SK-N-SH (cell line): ENCODE data around the gene ALOX5AP. TPM values are rescaled to one million over a fixed set of nuclear protein-coding genes. Genes with fewer than 3 reads are reported as not detected.

ENCODE experiments used
- CTCF ChIA-PET: fragments of 300-600, 350-600 bp; formaldehyde crosslinking; extraction: SDS; loops from one replicate; lab custom pipeline; 2021; lab: Yijun Ruan, JAX
- POLR2A ChIA-PET: fragments of 350-600 bp; sonication (Branson Sonifier 250); formaldehyde crosslinking; extraction: SDS; loops from one replicate; lab custom pipeline; 2020; ENCODE audit warnings: antibody characterized with exemption, inconsistent platforms; lab: Yijun Ruan, JAX
- DNase-seq: peaks from one replicate; pipeline ENCODE4 v3.0.0; 2012
- H2AFZ ChIP-seq: fragments of 200-600 bp; sonication (generic); 2 replicates; pipeline ENCODE4 v1.8.1; 2016; ENCODE audit warnings: antibody characterized with exemption, mild to moderate bottlenecking, low read depth
- H3F3A ChIP-seq: fragments of 200-600 bp; sonication (generic); replicated peaks from 2 replicates; pipeline ENCODE3; 2016; ENCODE audit warnings: antibody characterized with exemption, mild to moderate bottlenecking; ENCODE audit not compliant: insufficient read depth
- H3K27ac ChIP-seq, 2 experiments: fragments of 200-500 bp in 1 of 2; fragments of 200-600 bp in 1 of 2; sonication (Bioruptor generic) in 1 of 2; sonication (generic), shearing (Covaris generic) in 1 of 2; 2 replicates each; pipeline versions ENCODE4 v1.5.1 to v1.6.1; 2014 to 2016; ENCODE audit warnings: low read depth in 2 of 2, inconsistent platforms in 1 of 2, low read length in 1 of 2, mild to moderate bottlenecking in 1 of 2, mixed read lengths in 1 of 2
- H3K27me3 ChIP-seq: fragments of 200-600 bp; sonication (generic), shearing (Covaris generic); 2 replicates; pipeline ENCODE4 v1.6.1; 2016; ENCODE audit warnings: mixed run types; ENCODE audit not compliant: insufficient read depth
- H3K36me3 ChIP-seq, 2 experiments: fragments of 200-500 bp in 1 of 2; fragments of 200-600 bp in 1 of 2; sonication (Bioruptor generic) in 1 of 2; sonication (generic) in 1 of 2; replicated peaks in 1 of 2; 2 replicates each; pipeline versions ENCODE3 to v1.5.1; 2014 to 2016; ENCODE audit warnings: low read length in 1 of 2, mild to moderate bottlenecking in 1 of 2; ENCODE audit not compliant: insufficient read depth in 2 of 2, control insufficient read depth in 1 of 2
- H3K4me1 ChIP-seq, 2 experiments: fragments of 200-500 bp in 1 of 2; fragments of 200-600 bp in 1 of 2; sonication (Bioruptor generic) in 1 of 2; sonication (generic), shearing (Covaris generic) in 1 of 2; 2 replicates each; pipeline versions ENCODE4 v1.5.1 to v1.6.1; 2014 to 2016; ENCODE audit warnings: low read depth in 1 of 2, low read length in 1 of 2, mixed run types in 1 of 2; ENCODE audit not compliant: insufficient read depth in 2 of 2, control insufficient read depth in 1 of 2
- H3K4me2 ChIP-seq: fragments of 200-600 bp; sonication (generic), shearing (Covaris generic); 2 replicates; pipeline ENCODE4 v1.6.1; 2017; ENCODE audit warnings: mixed run types
- H3K4me3 ChIP-seq, 2 experiments: fragments of 200-500 bp in 1 of 2; fragments of 200-600 bp in 1 of 2; sonication (Bioruptor generic) in 1 of 2; sonication (generic), shearing (Covaris generic) in 1 of 2; 2 replicates each; pipeline versions ENCODE4 v1.5.1 to v1.8.1; 2014 to 2016; ENCODE audit warnings: low read depth in 2 of 2, inconsistent platforms in 1 of 2, low read length in 1 of 2, mild to moderate bottlenecking in 1 of 2, mixed read lengths in 1 of 2, moderate library complexity in 1 of 2
- H3K79me2 ChIP-seq: fragments of 200-600 bp; sonication (generic); 2 replicates; pipeline ENCODE4 v1.8.1; 2017; ENCODE audit warnings: mild to moderate bottlenecking; ENCODE audit not compliant: insufficient read depth
- H3K9ac ChIP-seq: fragments of 200-600 bp; sonication (generic); 2 replicates; pipeline ENCODE4 v1.6.1; 2017; ENCODE audit warnings: mixed run types
- H3K9me2 ChIP-seq: fragments of 200-600 bp; sonication (generic); 2 replicates; pipeline ENCODE4 v1.6.1; 2017; ENCODE audit warnings: mixed run types
- H3K9me3 ChIP-seq: fragments of 200-600 bp; sonication (generic); 2 replicates; pipeline ENCODE4 v1.6.1; 2017; ENCODE audit warnings: mixed run types, mild to moderate bottlenecking, moderate library complexity
- H4K20me1 ChIP-seq: fragments of 200-600 bp; sonication (generic); 2 replicates; pipeline ENCODE4 v1.6.1; 2017; ENCODE audit warnings: mild to moderate bottlenecking, mixed run types; ENCODE audit not compliant: insufficient read depth
- CHD2 ChIP-seq: fragments of 150-350 bp; IDR thresholded peaks from 2 replicates; pipeline ENCODE4 v1.6.1; 2018; ENCODE audit warnings: low read length; ENCODE audit not compliant: partially characterized antibody
- ELF1 ChIP-seq: IDR thresholded peaks from 2 replicates; pipeline ENCODE4 v1.4.0; 2012
- EP300 ChIP-seq, 2 experiments: IDR thresholded peaks; 2 replicates each; pipeline versions ENCODE4 v1.4.0 to v1.6.1; 2012; ENCODE audit warnings: borderline replicate concordance in 1 of 2, low read depth in 1 of 2, low read length in 1 of 2
- FOSL2 ChIP-seq: IDR thresholded peaks from 2 replicates; pipeline ENCODE4 v1.4.0; 2012; ENCODE audit warnings: low read depth, mild to moderate bottlenecking, moderate library complexity, borderline replicate concordance
- FOXJ3 ChIP-seq: sonication (generic); formaldehyde crosslinking; IDR thresholded peaks from 2 replicates; pipeline ENCODE4 v1.5.1; 2020; ENCODE audit warnings: mild to moderate bottlenecking, missing genetic modification reagents
- NFIC ChIP-seq: IDR thresholded peaks from 2 replicates; pipeline ENCODE4 v1.4.0; 2012; ENCODE audit warnings: borderline replicate concordance
- NRF1 ChIP-seq: IDR thresholded peaks from 2 replicates; pipeline ENCODE4 v1.6.1; 2012; ENCODE audit warnings: low read depth, mild to moderate bottlenecking, low read length
- RCOR1 ChIP-seq: fragments of 150-350 bp; IDR thresholded peaks from 2 replicates; pipeline ENCODE4 v1.6.1; 2017; ENCODE audit warnings: antibody characterized with exemption, low read length
- TAF1 ChIP-seq: IDR thresholded peaks from 2 replicates; pipeline ENCODE4 v1.6.1; 2012; ENCODE audit warnings: low read depth, mild to moderate bottlenecking, low read length, moderate library complexity, borderline replicate concordance
- TCF12 ChIP-seq: IDR thresholded peaks from 2 replicates; pipeline ENCODE4 v1.4.0; 2012
- YY1 ChIP-seq: IDR thresholded peaks from 2 replicates; pipeline ENCODE4 v1.4.0; 2012; ENCODE audit warnings: low read depth, mild to moderate bottlenecking
- WGBS: methylation state at CpG from one replicate; pipeline ENCODE4 v1.1.6; 2017; ENCODE audit warnings: low lambda C conversion rate; 5-methylcytosine and 5-hydroxymethylcytosine counted together
- polyA plus RNA-seq, 3 experiments: library from polyadenylated mRNA; depleted of rRNA; stranded (reverse); fragments of >200 nt; gene quantifications; 2 replicates each; pipeline ENCODE4 v1.2.3, GENCODE V29; 2012
- TF ChIP-seq, protein P1 (sequence below): IDR thresholded peaks from 2 replicates; pipeline ENCODE4 v1.4.0; 2012; ENCODE audit warnings: low read depth
- TF ChIP-seq, protein P2 (sequence below): fragments of 150-350 bp; IDR thresholded peaks from 2 replicates; pipeline ENCODE4 v1.6.1; 2017; ENCODE audit warnings: antibody characterized with exemption, low read length, low read depth, borderline replicate concordance
- TF ChIP-seq, protein P3 (sequence below): IDR thresholded peaks from 2 replicates; pipeline ENCODE4 v1.4.0; 2012; ENCODE audit warnings: low read depth, borderline replicate concordance
- TF ChIP-seq, protein P4 (sequence below): fragments of 200-600 bp; sonication (generic); IDR thresholded peaks from 2 replicates; pipeline ENCODE4 v1.6.1; 2017; ENCODE audit warnings: antibody characterized with exemption, mild to moderate bottlenecking, moderate library complexity

The ALOX5AP gene
- polyA plus RNA-seq, 1 of the 3 experiments (the other 2 are of a cell fraction), result 1.3 TPM

DNA sequence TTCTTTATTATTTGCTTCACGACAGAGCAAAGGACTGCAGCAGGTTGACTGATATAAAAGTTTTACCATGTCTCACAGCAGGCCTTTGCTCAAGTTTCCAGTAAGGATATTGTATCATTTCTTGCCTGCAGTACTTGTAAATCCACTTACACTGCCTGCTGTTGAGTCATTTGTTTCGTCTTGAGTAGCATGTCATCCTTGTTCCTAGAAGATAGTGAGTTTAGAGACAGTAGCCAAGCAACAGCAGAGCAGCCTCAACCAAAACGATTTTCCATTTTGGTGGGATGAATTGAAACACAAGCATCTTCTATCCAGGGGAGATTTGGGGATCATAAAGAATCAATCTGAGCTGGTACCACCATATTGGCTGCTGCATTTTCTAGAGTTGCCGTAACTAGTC, 24.0 kb upstream of the ALOX5AP start:
- Histone ChIP-seq H2AFZ (no peak overlapping the region), H3K79me2 (no peaks in the 10 kb centered on the region), H3K4me2 (no peak overlapping the region), H3K9ac (no peak overlapping the region), H3K9me3 (no peaks in the 10 kb centered on the region), H3K4me3 (no peak overlapping the region), H3K27me3 (no peaks in the 10 kb centered on the region), H3K9me2 (no peaks in the 10 kb centered on the region), H4K20me1 (no peaks in the 10 kb centered on the region), H3K36me3 (no peaks in the 10 kb centered on the region), H3K27ac (no peak overlapping the region), H3K4me1 (0 out of 4 replicates have a peak, but pooled peaks cover 0 to 11% of the 10 kb centered on the region in 2 experiments), H3F3A (peaks cover 6% of the 10 kb centered on the region)
- DNase-seq, result no peak
- POLR2A ChIA-PET, result no interaction called here
- CTCF ChIA-PET, result no interaction called here
- TF ChIP-seq TAF1 (no peak), CHD2 (no peak), NRF1 (no peak), FOXJ3 (CRISPR knock-in tag) (no peak), YY1 (no peak), ELF1 (no peak)
- TF ChIP-seq, protein P1, sequence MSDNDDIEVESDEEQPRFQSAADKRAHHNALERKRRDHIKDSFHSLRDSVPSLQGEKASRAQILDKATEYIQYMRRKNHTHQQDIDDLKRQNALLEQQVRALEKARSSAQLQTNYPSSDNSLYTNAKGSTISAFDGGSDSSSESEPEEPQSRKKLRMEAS, result no peak
- TF ChIP-seq, protein P2, sequence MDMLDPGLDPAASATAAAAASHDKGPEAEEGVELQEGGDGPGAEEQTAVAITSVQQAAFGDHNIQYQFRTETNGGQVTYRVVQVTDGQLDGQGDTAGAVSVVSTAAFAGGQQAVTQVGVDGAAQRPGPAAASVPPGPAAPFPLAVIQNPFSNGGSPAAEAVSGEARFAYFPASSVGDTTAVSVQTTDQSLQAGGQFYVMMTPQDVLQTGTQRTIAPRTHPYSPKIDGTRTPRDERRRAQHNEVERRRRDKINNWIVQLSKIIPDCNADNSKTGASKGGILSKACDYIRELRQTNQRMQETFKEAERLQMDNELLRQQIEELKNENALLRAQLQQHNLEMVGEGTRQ, result no peak
- WGBS, result 82% methylated on average over 4 of the region's 4 CpGs

DNA sequence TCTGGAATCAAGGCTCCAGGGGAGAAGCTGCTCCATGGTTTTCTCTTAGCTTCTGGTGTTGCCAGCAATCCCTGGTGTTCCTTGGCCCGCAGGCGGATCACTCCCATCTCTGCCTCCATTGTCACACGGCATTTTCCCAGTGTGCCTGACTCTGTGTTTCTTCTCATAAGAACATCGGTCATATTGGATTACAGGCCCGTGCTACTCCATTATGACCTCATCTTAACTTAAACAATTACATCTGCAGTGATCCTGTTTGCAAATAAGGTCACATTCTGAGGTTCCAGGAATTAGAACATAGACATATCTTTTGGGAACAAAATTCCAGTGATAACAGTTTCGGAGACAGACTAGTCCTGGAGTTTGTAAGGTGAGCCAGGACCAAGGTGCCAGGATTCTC, 23.5 kb upstream of the ALOX5AP start:
- POLR2A ChIA-PET, result no interaction called here
- Histone ChIP-seq H3K9me2 (no peaks in the 10 kb centered on the region), H3K4me3 (no peak overlapping the region), H3K27ac (no peak overlapping the region), H3K9ac (no peak overlapping the region), H3K36me3 (no peaks in the 10 kb centered on the region), H3F3A (peaks cover 6% of the 10 kb centered on the region), H3K4me2 (no peak overlapping the region), H4K20me1 (no peaks in the 10 kb centered on the region), H3K79me2 (no peaks in the 10 kb centered on the region), H3K4me1 (0 out of 4 replicates have a peak, but pooled peaks cover 0 to 11% of the 10 kb centered on the region in 2 experiments), H3K27me3 (no peaks in the 10 kb centered on the region), H3K9me3 (no peaks in the 10 kb centered on the region), H2AFZ (no peak overlapping the region)
- no peak for DNase-seq
- TF ChIP-seq, protein P3, sequence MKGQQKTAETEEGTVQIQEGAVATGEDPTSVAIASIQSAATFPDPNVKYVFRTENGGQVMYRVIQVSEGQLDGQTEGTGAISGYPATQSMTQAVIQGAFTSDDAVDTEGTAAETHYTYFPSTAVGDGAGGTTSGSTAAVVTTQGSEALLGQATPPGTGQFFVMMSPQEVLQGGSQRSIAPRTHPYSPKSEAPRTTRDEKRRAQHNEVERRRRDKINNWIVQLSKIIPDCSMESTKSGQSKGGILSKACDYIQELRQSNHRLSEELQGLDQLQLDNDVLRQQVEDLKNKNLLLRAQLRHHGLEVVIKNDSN, result no peak
- TF ChIP-seq TAF1, result no peak
- no peak for TF ChIP-seq NRF1
- TF ChIP-seq, protein P1, result no peak
- no peak for TF ChIP-seq NFIC
- no peak for TF ChIP-seq TCF12
- no peak for TF ChIP-seq ELF1
- TF ChIP-seq FOSL2, result no peak
- no peak for TF ChIP-seq EP300 (IDR thresholded peaks at IDR 0.05; ENCODE audit: borderline replicate concordance in 1 of 2, low read depth in 1 of 2, low read length in 1 of 2)
- TF ChIP-seq RCOR1, result no peak
- TF ChIP-seq, protein P4, sequence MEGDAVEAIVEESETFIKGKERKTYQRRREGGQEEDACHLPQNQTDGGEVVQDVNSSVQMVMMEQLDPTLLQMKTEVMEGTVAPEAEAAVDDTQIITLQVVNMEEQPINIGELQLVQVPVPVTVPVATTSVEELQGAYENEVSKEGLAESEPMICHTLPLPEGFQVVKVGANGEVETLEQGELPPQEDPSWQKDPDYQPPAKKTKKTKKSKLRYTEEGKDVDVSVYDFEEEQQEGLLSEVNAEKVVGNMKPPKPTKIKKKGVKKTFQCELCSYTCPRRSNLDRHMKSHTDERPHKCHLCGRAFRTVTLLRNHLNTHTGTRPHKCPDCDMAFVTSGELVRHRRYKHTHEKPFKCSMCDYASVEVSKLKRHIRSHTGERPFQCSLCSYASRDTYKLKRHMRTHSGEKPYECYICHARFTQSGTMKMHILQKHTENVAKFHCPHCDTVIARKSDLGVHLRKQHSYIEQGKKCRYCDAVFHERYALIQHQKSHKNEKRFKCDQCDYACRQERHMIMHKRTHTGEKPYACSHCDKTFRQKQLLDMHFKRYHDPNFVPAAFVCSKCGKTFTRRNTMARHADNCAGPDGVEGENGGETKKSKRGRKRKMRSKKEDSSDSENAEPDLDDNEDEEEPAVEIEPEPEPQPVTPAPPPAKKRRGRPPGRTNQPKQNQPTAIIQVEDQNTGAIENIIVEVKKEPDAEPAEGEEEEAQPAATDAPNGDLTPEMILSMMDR, result no peak
- 92% methylated on average over 6 of the region's 6 CpGs for WGBS
- CTCF ChIA-PET, result no interaction called here
